Activated CD8-positive, alpha-beta T cell treated with anti-CD3 and anti-CD28 coated beads, Interleukin-2, amount 10 ng/mL, durations not matched to agents 7 days and 5 days (primary cell): ENCODE data around the gene ZNF74. TPM values are rescaled to one million over a fixed set of nuclear protein-coding genes. Genes with fewer than 3 reads are reported as not detected.
"Not testable (repeated sequence)": the region's sequence is repeated elsewhere in the genome, so short reads cannot be mapped to it uniquely, and the experiment has no call there.

ENCODE experiments used
- ATAC-seq: fragments of 150-1000 bp; cut with Tn5 transposase; one replicate; pipeline ENCODE4 v1.10.0; 2021; ENCODE audit warnings: moderate library complexity
- CTCF ChIA-PET: fragments of 350-600 bp; sonication (Branson Sonifier 250); formaldehyde crosslinking; loops from one replicate; lab custom pipeline; 2021; ENCODE audit warnings: antibody characterized with exemption; lab: Charles Lee
- POLR2A ChIA-PET: fragments of 350-600 bp; sonication (Branson Sonifier 250); formaldehyde crosslinking; loops from one replicate; lab custom pipeline; 2021; ENCODE audit warnings: antibody characterized with exemption; lab: Charles Lee
- DNase-seq: peaks from one replicate; pipeline ENCODE4 v3.0.0-alpha.2; 2020
- H3K27ac Mint-ChIP-seq: one replicate; pipeline ENCODE4 v1.8.0; 2021; ENCODE audit warnings: mild to moderate bottlenecking, mixed read lengths
- H3K27me3 Mint-ChIP-seq: one replicate; pipeline ENCODE4 v1.8.0; 2021; ENCODE audit warnings: low read depth, mixed read lengths
- H3K36me3 Mint-ChIP-seq: one replicate; pipeline ENCODE4 v1.8.0; 2021; ENCODE audit warnings: low read depth, mixed read lengths
- H3K4me1 Mint-ChIP-seq: one replicate; pipeline ENCODE4 v1.8.0; 2021; ENCODE audit warnings: low read depth, mixed read lengths
- H3K4me3 Mint-ChIP-seq: one replicate; pipeline ENCODE4 v1.8.0; 2021; ENCODE audit warnings: mild to moderate bottlenecking, mixed read lengths
- H3K9me3 Mint-ChIP-seq: one replicate; pipeline ENCODE4 v1.8.0; 2022; ENCODE audit warnings: mixed read lengths; ENCODE audit not compliant: insufficient read depth
- total RNA-seq, 2 experiments: library from RNA; stranded (reverse); gene quantifications; one replicate each; pipeline ENCODE4 v1.2.3, GENCODE V29; 2021

Gene ZNF74
- total RNA-seq, 2 experiments from 2014 or later: 9.2 to 12.6 TPM

GRCh38 chr22:20444325-20444724 is 50.4 kb downstream of the ZNF74 start:
- DNase-seq (no peak), ATAC-seq (no peak)
- Mint-ChIP-seq H3K4me1 (no peaks in the 10 kb centered on the region), H3K36me3 (peaks cover 22% of the 10 kb centered on the region), H3K27ac (no peak overlapping the region), H3K9me3 (no peaks in the 10 kb centered on the region), H3K27me3 (peaks cover 3% of the 10 kb centered on the region), H3K4me3 (no peak overlapping the region)
- POLR2A ChIA-PET: interaction anchor here (0.6 to 1.4 kb wide), 3 partner anchors 8 to 20 kb away, joined by 3 to 4 read pairs (median 4); no protein-coding TSS in a partner anchor
- CTCF ChIA-PET: interaction anchor here (2.5 kb wide), 1 partner anchor 11 kb away, joined by 13 read pairs; no protein-coding TSS in a partner anchor

GRCh38 chr22:20446383-20446970 is 52.5 kb downstream of the ZNF74 start:
- POLR2A ChIA-PET: no interaction called here
- Mint-ChIP-seq H3K36me3 (peaks cover 22% of the 10 kb centered on the region), H3K4me1 (no peaks in the 10 kb centered on the region), H3K27me3 (no peaks in the 10 kb centered on the region), H3K9me3 (no peaks in the 10 kb centered on the region), H3K4me3 (no peak overlapping the region), H3K27ac (no peak overlapping the region)
- no peak for DNase-seq
- no peak for ATAC-seq
- CTCF ChIA-PET: interaction anchor here (1.4 to 2.5 kb wide), 2 partner anchors 9 to 118 kb away, joined by 3 to 13 read pairs; no protein-coding TSS in a partner anchor

GRCh38 chr22:20448630-20449029 is 54.7 kb downstream of the ZNF74 start:
- ATAC-seq (no peak), DNase-seq (no peak)
- ChIA-PET POLR2A (no interaction called here), CTCF (interaction anchor here (1.7 kb wide), 1 partner anchor 15 kb away, joined by 4 read pairs; no protein-coding TSS in a partner anchor)
- Mint-ChIP-seq H3K4me1 (no peaks in the 10 kb centered on the region), H3K4me3 (no peak overlapping the region), H3K27me3 (no peaks in the 10 kb centered on the region), H3K27ac (no peak overlapping the region), H3K36me3 (peaks cover 18% of the 10 kb centered on the region), H3K9me3 (no peaks in the 10 kb centered on the region)

GRCh38 chr22:20449819-20450550 is 56.0 kb downstream of the ZNF74 start:
- ChIA-PET POLR2A (no interaction called here), CTCF (interaction anchor here (0.9 to 1.7 kb wide), 2 partner anchors 14 to 31 kb away, joined by 3 to 4 read pairs; no protein-coding TSS in a partner anchor)
- Mint-ChIP-seq H3K4me1 (no peaks in the 10 kb centered on the region), H3K36me3 (peaks cover 14% of the 10 kb centered on the region), H3K4me3 (no peak overlapping the region), H3K27ac (no peak overlapping the region), H3K27me3 (no peaks in the 10 kb centered on the region), H3K9me3 (no peaks in the 10 kb centered on the region)
- DNase-seq (no peak), ATAC-seq (no peak)

GRCh38 chr22:20450551-20450906 is 56.6 kb downstream of the ZNF74 start:
- H3K4me1 Mint-ChIP-seq: peaks cover 1% of the 10 kb centered on the region
- CTCF ChIA-PET: interaction anchor here (0.9 kb wide), 1 partner anchor 32 kb away, joined by 3 read pairs; no protein-coding TSS in a partner anchor
- no peak for ATAC-seq
- H3K9me3 Mint-ChIP-seq: no peaks in the 10 kb centered on the region
- H3K36me3 Mint-ChIP-seq: peaks cover 19% of the 10 kb centered on the region
- H3K4me3 Mint-ChIP-seq: no peak overlapping the region
- no peak overlapping the region for H3K27ac Mint-ChIP-seq
- H3K27me3 Mint-ChIP-seq: no peaks in the 10 kb centered on the region
- no peak for DNase-seq
- POLR2A ChIA-PET: no interaction called here

GRCh38 chr22:20451129-20451778 is 57.3 kb downstream of the ZNF74 start:
- H3K4me3 Mint-ChIP-seq, H3K27me3 Mint-ChIP-seq, H3K27ac Mint-ChIP-seq, H3K4me1 Mint-ChIP-seq, POLR2A ChIA-PET, ATAC-seq, H3K9me3 Mint-ChIP-seq, CTCF ChIA-PET, DNase-seq: not testable (repeated sequence)
- H3K36me3 Mint-ChIP-seq: peaks cover 22% of the 10 kb centered on the region

- POLR2A ChIA-PET: no interaction called here
- no peak for DNase-seq
- Mint-ChIP-seq H3K27ac (no peak overlapping the region), H3K27me3 (no peaks in the 10 kb centered on the region), H3K36me3 (peaks cover 18% of the 10 kb centered on the region), H3K4me3 (no peak overlapping the region), H3K4me1 (peaks cover 14% of the 10 kb centered on the region), H3K9me3 (no peaks in the 10 kb centered on the region)
- ATAC-seq: no peak
- CTCF ChIA-PET: no interaction called here
Measured at GRCh38 chr22:20451920-20452319, 58.0 kb downstream of the ZNF74 start.

GRCh38 chr22:20453222-20453621 is 59.3 kb downstream of the ZNF74 start:
- H3K27me3 Mint-ChIP-seq: no peaks in the 10 kb centered on the region
- H3K36me3 Mint-ChIP-seq: peaks cover 24% of the 10 kb centered on the region
- H3K9me3 Mint-ChIP-seq: no peaks in the 10 kb centered on the region
- no peak overlapping the region for H3K4me3 Mint-ChIP-seq
- POLR2A ChIA-PET: interaction anchor here (1.5 kb wide), 1 partner anchor 10 kb away, joined by 3 read pairs; no protein-coding TSS in a partner anchor
- H3K27ac Mint-ChIP-seq: no peak overlapping the region
- H3K4me1 Mint-ChIP-seq: peaks cover 14% of the 10 kb centered on the region
- CTCF ChIA-PET: interaction anchor here (1.1 to 4.5 kb wide), 4 partner anchors 10 to 37 kb away, joined by 3 to 65 read pairs (median 8); no protein-coding TSS in a partner anchor
- ATAC-seq: no peak
- DNase-seq: no peak

GRCh38 chr22:20455709-20456063 is 61.7 kb downstream of the ZNF74 start:
- peaks cover 36% of the 10 kb centered on the region for H3K36me3 Mint-ChIP-seq
- ChIA-PET POLR2A (interaction anchor here (1.0 kb wide), 1 partner anchor 27 kb away, joined by 3 read pairs; no protein-coding TSS in a partner anchor), CTCF (interaction anchor here (0.9 to 4.5 kb wide), 17 partner anchors 9 to 160 kb away, joined by 3 to 65 read pairs (median 4); partner anchors contain the start of gene MED15)
- H3K9me3 Mint-ChIP-seq: no peaks in the 10 kb centered on the region
- H3K4me1 Mint-ChIP-seq: peaks cover 15% of the 10 kb centered on the region
- H3K27ac Mint-ChIP-seq: no peak overlapping the region
- no peak overlapping the region for H3K4me3 Mint-ChIP-seq
- H3K27me3 Mint-ChIP-seq: no peaks in the 10 kb centered on the region
- DNase-seq: no peak
- no peak for ATAC-seq

- peak; percentile 88 for ATAC-seq
- peak overlapping the region; percentile 46 for H3K27ac Mint-ChIP-seq
- H3K36me3 Mint-ChIP-seq: peaks cover 41% of the 10 kb centered on the region
- CTCF ChIA-PET: interaction anchor here (0.7 to 4.5 kb wide), 27 partner anchors 9 to 161 kb away, joined by 3 to 65 read pairs (median 4); partner anchors contain the start of genes DGCR6L, MED15 and ZNF74
- POLR2A ChIA-PET: interaction anchor here (1.0 kb wide), 1 partner anchor 28 kb away, joined by 3 read pairs; no protein-coding TSS in a partner anchor
- no peaks in the 10 kb centered on the region for H3K27me3 Mint-ChIP-seq
- H3K4me3 Mint-ChIP-seq: no peak overlapping the region
- no peaks in the 10 kb centered on the region for H3K9me3 Mint-ChIP-seq
- DNase-seq: peak; percentile 83
- H3K4me1 Mint-ChIP-seq: peaks cover 19% of the 10 kb centered on the region
Measured at GRCh38 chr22:20456064-20456721, 62.2 kb downstream of the ZNF74 start.

GRCh38 chr22:20456722-20457076 is 62.7 kb downstream of the ZNF74 start:
- Mint-ChIP-seq H3K4me1 (peaks cover 19% of the 10 kb centered on the region), H3K9me3 (no peaks in the 10 kb centered on the region), H3K4me3 (no peak overlapping the region), H3K36me3 (peaks cover 42% of the 10 kb centered on the region), H3K27me3 (no peaks in the 10 kb centered on the region), H3K27ac (peak overlapping the region; percentile 46)
- ATAC-seq: no peak
- ChIA-PET CTCF (interaction anchor here (0.7 to 4.5 kb wide), 27 partner anchors 8 to 161 kb away, joined by 3 to 65 read pairs (median 4); partner anchors contain the start of genes DGCR6L, MED15 and ZNF74), POLR2A (interaction anchor here (1.0 kb wide), 1 partner anchor 28 kb away, joined by 3 read pairs; no protein-coding TSS in a partner anchor)
- no peak for DNase-seq
